ENCODE data around the gene SMARCE1.

DNA sequence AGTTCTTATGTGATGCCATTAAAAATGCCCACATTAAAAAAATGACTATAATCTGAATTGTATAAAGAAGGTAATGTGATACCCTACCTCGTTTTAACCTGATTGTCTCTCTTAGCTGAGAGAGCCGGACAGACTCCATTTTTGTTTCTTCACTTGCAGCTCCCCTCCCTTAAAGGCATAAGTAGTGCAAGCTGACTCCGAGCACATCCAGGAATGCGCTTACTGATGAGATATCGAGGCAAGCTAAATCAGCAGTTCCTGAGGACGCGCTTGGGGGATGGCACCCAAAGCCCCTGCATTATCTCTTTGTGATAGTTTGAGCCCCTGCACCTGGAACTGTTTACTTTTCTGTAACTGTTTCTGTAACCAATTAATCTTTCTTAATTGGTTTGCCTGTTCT lies 49.7 kb upstream of the SMARCE1 start:
- TF ChIP-seq, protein P1, sequence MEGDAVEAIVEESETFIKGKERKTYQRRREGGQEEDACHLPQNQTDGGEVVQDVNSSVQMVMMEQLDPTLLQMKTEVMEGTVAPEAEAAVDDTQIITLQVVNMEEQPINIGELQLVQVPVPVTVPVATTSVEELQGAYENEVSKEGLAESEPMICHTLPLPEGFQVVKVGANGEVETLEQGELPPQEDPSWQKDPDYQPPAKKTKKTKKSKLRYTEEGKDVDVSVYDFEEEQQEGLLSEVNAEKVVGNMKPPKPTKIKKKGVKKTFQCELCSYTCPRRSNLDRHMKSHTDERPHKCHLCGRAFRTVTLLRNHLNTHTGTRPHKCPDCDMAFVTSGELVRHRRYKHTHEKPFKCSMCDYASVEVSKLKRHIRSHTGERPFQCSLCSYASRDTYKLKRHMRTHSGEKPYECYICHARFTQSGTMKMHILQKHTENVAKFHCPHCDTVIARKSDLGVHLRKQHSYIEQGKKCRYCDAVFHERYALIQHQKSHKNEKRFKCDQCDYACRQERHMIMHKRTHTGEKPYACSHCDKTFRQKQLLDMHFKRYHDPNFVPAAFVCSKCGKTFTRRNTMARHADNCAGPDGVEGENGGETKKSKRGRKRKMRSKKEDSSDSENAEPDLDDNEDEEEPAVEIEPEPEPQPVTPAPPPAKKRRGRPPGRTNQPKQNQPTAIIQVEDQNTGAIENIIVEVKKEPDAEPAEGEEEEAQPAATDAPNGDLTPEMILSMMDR (IDR thresholded peaks at IDR 0.05) = no peak
- TF ChIP-seq EP300 (IDR thresholded peaks at IDR 0.05) (no peak), POLR2A (IDR thresholded peaks at IDR 0.05) (no peak)

Measured in ovary (tissue), 3 donors.